Measurements from ENCODE around the gene FFAR4.

FFAR4 gene

GRCh38 chr10:93573051-93573909 is 6.8 kb downstream of the FFAR4 start:
- DNase-seq: no peak

- DNase-seq: no peak
Observed at GRCh38 chr10:93573924-93574323, 7.5 kb downstream of the FFAR4 start.

- no peak for DNase-seq
Observed at GRCh38 chr10:93576888-93577287, 10.4 kb downstream of the FFAR4 start.

- no peak for DNase-seq
Observed at GRCh38 chr10:93577565-93577964, 11.1 kb downstream of the FFAR4 start.

- DNase-seq: no peak
Observed at GRCh38 chr10:93579089-93579488, 12.6 kb downstream of the FFAR4 start.

- no peak for DNase-seq
Observed at GRCh38 chr10:93579985-93580711, 13.7 kb downstream of the FFAR4 start.

- no peak for DNase-seq
Observed at GRCh38 chr10:93580828-93581227, 14.4 kb downstream of the FFAR4 start.

GRCh38 chr10:93584445-93584844 is 18.0 kb downstream of the FFAR4 start:
- DNase-seq: no peak

- DNase-seq: no peak
Observed at GRCh38 chr10:93589648-93590562, 23.4 kb downstream of the FFAR4 start.

GRCh38 chr10:93590638-93591037 is 24.2 kb downstream of the FFAR4 start:
- no peak for DNase-seq

GRCh38 chr10:93591065-93591808 is 24.8 kb downstream of the FFAR4 start:
- no peak for DNase-seq

- no peak for DNase-seq
Observed at GRCh38 chr10:93593254-93593653, 26.8 kb downstream of the FFAR4 start.

- DNase-seq: no peak
Observed at GRCh38 chr10:93593749-93594148, 27.3 kb downstream of the FFAR4 start.

GRCh38 chr10:93594518-93594917 is 28.1 kb downstream of the FFAR4 start:
- DNase-seq: no peak

GRCh38 chr10:93595378-93596161 is 29.1 kb downstream of the FFAR4 start:
- DNase-seq: peak; percentile 42

GRCh38 chr10:93596539-93596938 is 30.1 kb downstream of the FFAR4 start:
- DNase-seq: no peak

GRCh38 chr10:93597075-93597599 is 30.7 kb downstream of the FFAR4 start:
- no peak for DNase-seq

GRCh38 chr10:93598157-93598556 is 31.7 kb downstream of the FFAR4 start:
- no peak for DNase-seq

- DNase-seq: no peak
Observed at GRCh38 chr10:93599335-93599734, 32.9 kb downstream of the FFAR4 start.

GRCh38 chr10:93599778-93600177 is 33.3 kb downstream of the FFAR4 start:
- no peak for DNase-seq

- peak; percentile 77 for DNase-seq
Observed at GRCh38 chr10:93600446-93601145, 34.1 kb downstream of the FFAR4 start.
